ENCODE data around the gene BEND3. TPM values are rescaled to one million over a fixed set of nuclear protein-coding genes. Genes with fewer than 3 reads are reported as not detected.

BEND3 gene
- total and polyA plus RNA-seq, 7 donors = 0.60 to 2.8 (median 1.1) TPM

GRCh38 chr6:107033126-107033525, 82.2 kb downstream of the BEND3 start:
- intact Hi-C loops (cut with DNase I) = no loop called here
- H3K4me3 ChIP-seq = no peak overlapping the region
- H3K27me3 ChIP-seq = no peaks in the 10 kb centered on the region
- H3K36me3 ChIP-seq = peaks cover 0 to 3% (median 0%) of the 10 kb centered on the region in 4 donors
- no peak for DNase-seq
- no peak overlapping the region for H3K27ac ChIP-seq
- 94 to 96% methylated on average over 1 of the region's 1 CpG for WGBS, 2 donors
- TF ChIP-seq, protein P1, sequence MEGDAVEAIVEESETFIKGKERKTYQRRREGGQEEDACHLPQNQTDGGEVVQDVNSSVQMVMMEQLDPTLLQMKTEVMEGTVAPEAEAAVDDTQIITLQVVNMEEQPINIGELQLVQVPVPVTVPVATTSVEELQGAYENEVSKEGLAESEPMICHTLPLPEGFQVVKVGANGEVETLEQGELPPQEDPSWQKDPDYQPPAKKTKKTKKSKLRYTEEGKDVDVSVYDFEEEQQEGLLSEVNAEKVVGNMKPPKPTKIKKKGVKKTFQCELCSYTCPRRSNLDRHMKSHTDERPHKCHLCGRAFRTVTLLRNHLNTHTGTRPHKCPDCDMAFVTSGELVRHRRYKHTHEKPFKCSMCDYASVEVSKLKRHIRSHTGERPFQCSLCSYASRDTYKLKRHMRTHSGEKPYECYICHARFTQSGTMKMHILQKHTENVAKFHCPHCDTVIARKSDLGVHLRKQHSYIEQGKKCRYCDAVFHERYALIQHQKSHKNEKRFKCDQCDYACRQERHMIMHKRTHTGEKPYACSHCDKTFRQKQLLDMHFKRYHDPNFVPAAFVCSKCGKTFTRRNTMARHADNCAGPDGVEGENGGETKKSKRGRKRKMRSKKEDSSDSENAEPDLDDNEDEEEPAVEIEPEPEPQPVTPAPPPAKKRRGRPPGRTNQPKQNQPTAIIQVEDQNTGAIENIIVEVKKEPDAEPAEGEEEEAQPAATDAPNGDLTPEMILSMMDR (IDR thresholded peaks at IDR 0.05) = no peak
- TF ChIP-seq POLR2AphosphoS5 (IDR thresholded peaks at IDR 0.05) (no peak), POLR2A (IDR thresholded peaks at IDR 0.05) (no peak), EP300 (IDR thresholded peaks at IDR 0.05) (no peak)
- H3K4me1 ChIP-seq = peaks cover 0 to 23% (median 17%) of the 10 kb centered on the region in 4 donors
- H3K9me3 ChIP-seq = no peaks in the 10 kb centered on the region

- no peak for DNase-seq
- H3K4me3 ChIP-seq = no peak overlapping the region
- peaks cover 0 to 23% (median 17%) of the 10 kb centered on the region in 4 donors for H3K4me1 ChIP-seq
- no peak overlapping the region for H3K27ac ChIP-seq
- WGBS, 2 donors = 84 to 97% methylated on average over 2 of the region's 2 CpGs
- intact Hi-C loops (cut with DNase I) = no loop called here
- no peaks in the 10 kb centered on the region for H3K27me3 ChIP-seq
- H3K9me3 ChIP-seq = no peaks in the 10 kb centered on the region
- TF ChIP-seq POLR2AphosphoS5 (IDR thresholded peaks at IDR 0.05) (no peak), POLR2A (IDR thresholded peaks at IDR 0.05) (no peak), EP300 (IDR thresholded peaks at IDR 0.05) (no peak)
- TF ChIP-seq, protein P1 (IDR thresholded peaks at IDR 0.05) = no peak
- H3K36me3 ChIP-seq = peaks cover 0 to 3% (median 0%) of the 10 kb centered on the region in 4 donors
These were observed 83.3 kb downstream of the BEND3 start for GRCh38 chr6:107032051-107032450.

DNA sequence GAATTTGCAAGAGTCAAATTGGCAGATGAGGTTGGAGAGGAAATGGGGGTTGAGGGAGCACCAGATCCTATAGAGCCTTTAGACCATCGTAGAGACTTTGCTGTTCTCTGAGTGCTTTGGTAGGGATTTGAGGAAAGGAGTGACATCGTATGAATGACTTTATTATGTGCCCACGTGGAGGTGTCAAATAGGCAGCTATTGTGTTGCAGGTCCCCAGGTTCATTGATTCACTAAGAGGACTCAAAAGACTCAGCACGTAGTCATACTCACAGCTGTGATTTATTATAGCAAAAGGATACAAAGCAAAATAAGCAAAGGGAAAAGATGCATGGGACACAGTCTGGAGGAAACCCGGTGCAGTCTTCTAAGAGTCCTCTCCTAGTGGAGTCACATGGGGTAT, 85.2 kb downstream of the BEND3 start:
- peaks cover 0 to 3% (median 0%) of the 10 kb centered on the region in 4 donors for H3K36me3 ChIP-seq
- intact Hi-C loops (cut with DNase I) = no loop called here
- no peaks in the 10 kb centered on the region for H3K27me3 ChIP-seq
- H3K4me1 ChIP-seq = peaks cover 0 to 23% (median 17%) of the 10 kb centered on the region in 4 donors
- H3K27ac ChIP-seq = no peak overlapping the region
- no peak overlapping the region for H3K4me3 ChIP-seq
- DNase-seq = no peak
- H3K9me3 ChIP-seq = no peaks in the 10 kb centered on the region
- WGBS, 2 donors = 61 to 84% methylated on average over 5 of the region's 5 CpGs
- TF ChIP-seq, protein P1 (IDR thresholded peaks at IDR 0.05) = no peak
- TF ChIP-seq POLR2A (IDR thresholded peaks at IDR 0.05) (no peak), EP300 (IDR thresholded peaks at IDR 0.05) (no peak), POLR2AphosphoS5 (IDR thresholded peaks at IDR 0.05) (no peak)

- H3K27me3 ChIP-seq = no peaks in the 10 kb centered on the region
- no peaks in the 10 kb centered on the region for H3K9me3 ChIP-seq
- no peak overlapping the region for H3K4me3 ChIP-seq
- peaks cover 0 to 23% (median 17%) of the 10 kb centered on the region in 4 donors for H3K4me1 ChIP-seq
- WGBS, 2 donors = 95 to 96% methylated on average over 8 of the region's 8 CpGs
- intact Hi-C loops (cut with DNase I) = no loop called here
- DNase-seq = no peak
- no peak overlapping the region for H3K27ac ChIP-seq
- H3K36me3 ChIP-seq = peaks cover 0 to 3% (median 0%) of the 10 kb centered on the region in 4 donors
- no peak for TF ChIP-seq EP300 (IDR thresholded peaks at IDR 0.05)
- TF ChIP-seq, protein P1 (IDR thresholded peaks at IDR 0.05) = no peak
- TF ChIP-seq POLR2AphosphoS5 (IDR thresholded peaks at IDR 0.05) = no peak
- no peak for TF ChIP-seq POLR2A (IDR thresholded peaks at IDR 0.05)
These were observed 88.3 kb downstream of the BEND3 start for GRCh38 chr6:107026965-107027364.

All from sigmoid colon (tissue), 7 donors.